Neural crest cell (in vitro differentiated cells): ENCODE results near the gene EGLN1. TPM values are rescaled to one million over a fixed set of nuclear protein-coding genes. Genes with fewer than 3 reads are reported as not detected.

Experiments
- DNase-seq: peaks from one replicate; pipeline ENCODE4 v3.0.0; 2021; ENCODE audit warnings: low read depth, mixed read lengths, low spot score
- H3K27ac Mint-ChIP-seq: one replicate; pipeline ENCODE4 v1.8.0; 2021; ENCODE audit warnings: mild to moderate bottlenecking, mixed read lengths; ENCODE audit not compliant: unreplicated experiment
- H3K27me3 Mint-ChIP-seq: 2 replicates; pipeline ENCODE4 v1.8.0; 2021; ENCODE audit warnings: low read depth, mild to moderate bottlenecking, mixed read lengths
- H3K36me3 Mint-ChIP-seq: 2 replicates; pipeline ENCODE4 v1.8.0; 2021; ENCODE audit warnings: low read depth, mild to moderate bottlenecking, mixed read lengths
- H3K4me1 Mint-ChIP-seq: 2 replicates; pipeline ENCODE4 v1.8.0; 2021; ENCODE audit warnings: mixed read lengths
- H3K4me3 Mint-ChIP-seq: one replicate; pipeline ENCODE4 v1.8.0; 2021; ENCODE audit warnings: mild to moderate bottlenecking, mixed read lengths
- H3K9me3 Mint-ChIP-seq: 2 replicates; pipeline ENCODE4 v1.8.0; 2021; ENCODE audit warnings: mixed read lengths
- total RNA-seq: library from RNA; stranded (reverse); gene quantifications from 2 replicates; pipeline ENCODE4 v1.2.1, GENCODE V29; 2021
- TF ChIP-seq, protein P1 (sequence below): fragments of 200-600 bp; sonication (generic); conservative IDR thresholded peaks from 2 replicates; pipeline ENCODE4 v1.5.0; 2021; ENCODE audit warnings: antibody characterized with exemption, mild to moderate bottlenecking

The EGLN1 gene
- total RNA-seq, 1 donor from 2014 or later: 21.6 TPM

GRCh38 chr1:231420299-231420958, 1.7 kb downstream of the EGLN1 start:
- TF ChIP-seq, protein P1, sequence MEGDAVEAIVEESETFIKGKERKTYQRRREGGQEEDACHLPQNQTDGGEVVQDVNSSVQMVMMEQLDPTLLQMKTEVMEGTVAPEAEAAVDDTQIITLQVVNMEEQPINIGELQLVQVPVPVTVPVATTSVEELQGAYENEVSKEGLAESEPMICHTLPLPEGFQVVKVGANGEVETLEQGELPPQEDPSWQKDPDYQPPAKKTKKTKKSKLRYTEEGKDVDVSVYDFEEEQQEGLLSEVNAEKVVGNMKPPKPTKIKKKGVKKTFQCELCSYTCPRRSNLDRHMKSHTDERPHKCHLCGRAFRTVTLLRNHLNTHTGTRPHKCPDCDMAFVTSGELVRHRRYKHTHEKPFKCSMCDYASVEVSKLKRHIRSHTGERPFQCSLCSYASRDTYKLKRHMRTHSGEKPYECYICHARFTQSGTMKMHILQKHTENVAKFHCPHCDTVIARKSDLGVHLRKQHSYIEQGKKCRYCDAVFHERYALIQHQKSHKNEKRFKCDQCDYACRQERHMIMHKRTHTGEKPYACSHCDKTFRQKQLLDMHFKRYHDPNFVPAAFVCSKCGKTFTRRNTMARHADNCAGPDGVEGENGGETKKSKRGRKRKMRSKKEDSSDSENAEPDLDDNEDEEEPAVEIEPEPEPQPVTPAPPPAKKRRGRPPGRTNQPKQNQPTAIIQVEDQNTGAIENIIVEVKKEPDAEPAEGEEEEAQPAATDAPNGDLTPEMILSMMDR: no peak
- Mint-ChIP-seq H3K4me3 (peak overlapping the region; percentile 91), H3K27ac (peak overlapping the region; percentile 98), H3K9me3 (no peaks in the 10 kb centered on the region), H3K36me3 (no peaks in the 10 kb centered on the region), H3K27me3 (peaks cover 3% of the 10 kb centered on the region), H3K4me1 (peaks cover 56% of the 10 kb centered on the region)
- DNase-seq: no peak

GRCh38 chr1:231419738-231420298, 2.3 kb downstream of the EGLN1 start:
- H3K36me3 Mint-ChIP-seq: no peaks in the 10 kb centered on the region
- TF ChIP-seq, protein P1: no peak
- DNase-seq: no peak
- peak overlapping the region; percentile 6 for H3K27ac Mint-ChIP-seq
- peaks cover 56% of the 10 kb centered on the region for H3K4me1 Mint-ChIP-seq
- H3K4me3 Mint-ChIP-seq: peak overlapping the region; percentile 91
- H3K27me3 Mint-ChIP-seq: no peaks in the 10 kb centered on the region
- no peaks in the 10 kb centered on the region for H3K9me3 Mint-ChIP-seq

DNA sequence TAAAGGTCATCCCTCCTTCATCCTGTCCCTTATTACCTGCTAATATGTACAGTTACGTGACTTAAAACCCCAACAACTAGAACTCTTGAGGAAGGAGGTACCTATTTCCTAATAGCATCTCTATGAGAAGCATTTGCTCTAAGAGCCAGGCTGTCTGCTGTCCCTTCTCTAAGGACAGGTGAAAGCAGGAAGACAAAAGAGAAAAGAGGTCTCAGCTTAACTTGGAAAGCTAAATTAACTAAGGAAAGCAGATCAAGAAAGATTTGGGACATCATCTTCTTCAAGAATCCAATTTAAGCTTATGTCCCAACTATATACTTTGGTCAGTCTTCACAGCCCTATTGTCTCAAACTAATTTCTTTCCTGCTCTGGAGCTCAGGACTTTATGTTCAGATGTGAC, 2.9 kb downstream of the EGLN1 start:
- TF ChIP-seq, protein P1: no peak
- no peaks in the 10 kb centered on the region for H3K36me3 Mint-ChIP-seq
- DNase-seq: no peak
- peaks cover 61% of the 10 kb centered on the region for H3K4me1 Mint-ChIP-seq
- no peaks in the 10 kb centered on the region for H3K9me3 Mint-ChIP-seq
- H3K4me3 Mint-ChIP-seq: peak overlapping the region; percentile 78
- no peak overlapping the region for H3K27ac Mint-ChIP-seq
- H3K27me3 Mint-ChIP-seq: no peaks in the 10 kb centered on the region

DNA sequence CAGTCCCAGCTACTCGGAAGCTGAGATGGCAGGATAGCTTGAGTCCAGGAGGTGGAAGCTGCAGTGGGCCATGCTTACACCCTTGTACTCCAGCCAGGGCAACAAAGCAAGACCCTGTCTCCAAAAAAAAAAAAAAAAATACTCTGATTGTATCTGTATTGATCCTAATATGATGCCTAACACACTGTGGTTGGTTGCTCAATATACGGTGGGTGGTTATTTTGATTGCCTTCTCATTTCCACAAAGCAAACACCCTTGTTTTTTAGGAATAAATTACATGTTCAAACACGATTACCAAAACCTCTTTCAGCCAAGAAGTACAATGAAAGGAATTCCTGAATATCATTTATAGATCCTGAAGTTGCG, 3.4 kb downstream of the EGLN1 start:
- TF ChIP-seq, protein P1: no peak
- H3K9me3 Mint-ChIP-seq: no peaks in the 10 kb centered on the region
- peak overlapping the region; percentile 78 for H3K4me3 Mint-ChIP-seq
- no peak overlapping the region for H3K27ac Mint-ChIP-seq
- no peaks in the 10 kb centered on the region for H3K36me3 Mint-ChIP-seq
- H3K4me1 Mint-ChIP-seq: peaks cover 62% of the 10 kb centered on the region
- no peaks in the 10 kb centered on the region for H3K27me3 Mint-ChIP-seq
- DNase-seq: no peak

- no peaks in the 10 kb centered on the region for H3K9me3 Mint-ChIP-seq
- H3K27ac Mint-ChIP-seq: no peak overlapping the region
- H3K36me3 Mint-ChIP-seq: peaks cover 2% of the 10 kb centered on the region
- TF ChIP-seq, protein P1: no peak
- no peaks in the 10 kb centered on the region for H3K27me3 Mint-ChIP-seq
- H3K4me3 Mint-ChIP-seq: peak overlapping the region; percentile 28
- H3K4me1 Mint-ChIP-seq: peaks cover 62% of the 10 kb centered on the region
- no peak for DNase-seq
Measured at GRCh38 chr1:231418101-231418740, 3.9 kb downstream of the EGLN1 start.
